ENCODE data around the gene IBTK.
A peak's percentile ranks its signal among the peaks of the same experiment; 100 is the strongest.
"Not testable (repeated sequence)": the region's sequence is repeated elsewhere in the genome, so short reads cannot be mapped to it uniquely, and the experiment has no call there.

Gene IBTK

DNA sequence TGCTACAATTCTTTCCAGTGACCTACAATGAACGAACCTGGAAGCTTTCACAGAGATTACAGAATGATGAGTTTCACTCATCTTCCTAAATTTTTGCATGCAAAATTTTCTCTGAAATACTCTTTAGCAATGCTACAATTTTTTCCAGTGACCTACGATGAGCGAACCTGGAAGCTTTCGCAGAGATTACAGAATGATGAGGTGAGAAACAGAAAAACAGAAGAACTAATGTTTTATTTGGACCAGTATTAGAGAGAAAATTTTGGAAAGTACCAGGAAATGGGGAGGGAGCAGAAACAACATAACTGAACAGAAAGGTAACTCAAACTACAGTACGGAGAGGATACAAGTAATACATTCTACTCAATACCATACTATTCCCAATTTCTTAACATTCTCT is 75.0 kb downstream of the IBTK start:
- no peak for DNase-seq

DNA sequence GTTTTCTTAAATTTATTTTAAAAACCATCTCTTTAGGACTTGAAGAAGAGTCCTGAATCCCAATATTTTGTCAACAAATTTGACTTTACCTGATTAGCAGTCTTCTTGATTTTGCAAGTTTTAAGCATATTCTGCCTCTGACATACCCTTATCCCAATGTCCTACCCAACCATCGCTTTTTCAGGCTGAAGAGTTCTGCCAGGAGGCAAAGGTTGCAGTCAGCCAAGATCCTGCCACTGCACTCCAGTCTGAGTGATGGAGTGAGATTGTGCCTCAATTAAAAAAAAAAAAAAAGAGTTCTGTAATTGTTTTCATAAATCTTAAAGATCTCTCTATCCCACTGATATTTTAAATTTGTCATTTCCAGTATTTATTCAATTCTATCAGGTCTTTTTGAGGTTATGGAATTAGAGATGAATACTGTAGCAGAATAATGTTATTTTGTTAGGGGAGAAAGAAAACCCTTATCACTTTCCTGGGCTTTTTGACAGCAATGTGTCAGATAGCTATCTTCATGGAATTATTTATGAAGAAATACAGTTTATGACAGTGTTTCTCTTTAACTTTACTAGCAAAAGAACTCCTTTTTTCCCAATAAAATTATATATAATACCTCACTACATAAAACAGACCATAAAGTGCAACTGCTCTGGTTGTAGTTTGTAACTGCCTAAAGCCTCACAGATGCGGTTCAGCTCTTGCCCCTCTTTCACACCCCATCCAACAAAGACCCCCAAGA is 78.2 kb downstream of the IBTK start:
- no peak for DNase-seq

DNA sequence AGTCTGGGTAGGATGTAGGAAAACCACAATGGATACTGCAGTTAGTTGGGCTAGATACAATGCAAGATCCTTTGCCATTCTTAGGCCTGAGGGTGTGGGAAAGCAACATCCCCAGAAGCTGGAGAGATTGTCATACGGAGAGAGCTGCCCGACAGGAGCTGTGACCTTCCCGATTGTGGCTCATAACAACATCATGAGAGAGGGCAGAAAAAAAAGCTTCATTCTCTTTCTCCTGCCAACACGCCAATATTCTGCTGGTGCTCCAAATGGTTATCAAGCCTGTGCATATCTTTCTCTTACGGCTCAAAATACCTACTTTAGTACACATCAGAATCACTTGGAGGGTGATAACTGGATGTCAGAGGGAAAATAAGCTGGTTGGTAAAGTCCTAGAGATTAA is 81.1 kb downstream of the IBTK start:
- DNase-seq = no peak

DNA sequence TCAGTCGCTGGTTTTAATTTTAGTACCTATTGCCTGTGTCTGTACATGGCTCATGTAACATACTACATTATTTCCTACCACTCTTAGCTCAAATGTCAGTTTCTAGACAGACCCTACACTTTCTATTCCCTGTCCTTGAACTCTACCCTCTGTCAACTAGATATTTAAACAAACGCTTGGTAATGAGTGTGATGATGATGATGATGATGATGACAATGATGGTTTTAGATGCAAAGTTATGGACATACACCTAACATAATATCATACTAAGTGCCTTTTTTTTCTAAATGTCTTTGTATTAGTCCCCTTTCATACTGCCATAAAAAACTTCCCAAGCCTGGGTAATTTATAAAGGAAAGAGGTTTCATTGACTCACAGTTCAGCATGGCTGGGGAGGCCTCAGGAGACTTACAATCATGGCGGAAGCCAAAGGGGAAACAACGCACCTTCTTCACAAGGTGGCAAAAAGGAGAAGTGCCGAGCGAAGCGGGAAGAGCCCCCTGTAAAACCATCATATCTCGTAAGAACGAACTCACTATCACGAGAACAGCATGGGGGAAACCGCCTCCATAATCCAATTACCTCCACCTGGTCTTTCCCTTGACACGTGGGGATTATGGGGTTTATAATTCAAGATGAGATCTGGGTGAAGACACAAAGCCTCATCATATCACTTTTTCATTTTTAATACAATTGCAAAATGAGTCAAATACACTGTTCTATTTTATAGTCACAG is 87.1 kb downstream of the IBTK start:
- no peak for DNase-seq

DNA sequence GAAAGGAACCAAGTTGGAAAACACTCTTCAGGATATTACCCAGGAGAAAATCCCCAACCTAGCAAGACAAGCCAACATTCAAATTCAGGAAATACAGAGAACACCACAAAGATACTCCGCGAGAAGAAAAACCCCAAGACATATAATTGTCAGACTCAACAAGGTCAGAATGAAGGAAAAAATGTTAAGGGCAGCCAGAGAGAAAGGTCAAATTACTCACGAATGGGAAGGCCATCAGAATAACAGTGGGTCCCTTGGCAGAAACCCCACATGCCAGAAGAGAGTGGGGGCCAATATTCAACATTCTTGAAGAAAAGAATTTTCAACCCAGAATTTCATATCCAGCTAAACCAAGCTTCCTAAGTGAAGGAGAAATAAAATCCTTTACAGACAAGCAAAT is 94.8 kb downstream of the IBTK start:
- DNase-seq = not testable (repeated sequence)

DNA sequence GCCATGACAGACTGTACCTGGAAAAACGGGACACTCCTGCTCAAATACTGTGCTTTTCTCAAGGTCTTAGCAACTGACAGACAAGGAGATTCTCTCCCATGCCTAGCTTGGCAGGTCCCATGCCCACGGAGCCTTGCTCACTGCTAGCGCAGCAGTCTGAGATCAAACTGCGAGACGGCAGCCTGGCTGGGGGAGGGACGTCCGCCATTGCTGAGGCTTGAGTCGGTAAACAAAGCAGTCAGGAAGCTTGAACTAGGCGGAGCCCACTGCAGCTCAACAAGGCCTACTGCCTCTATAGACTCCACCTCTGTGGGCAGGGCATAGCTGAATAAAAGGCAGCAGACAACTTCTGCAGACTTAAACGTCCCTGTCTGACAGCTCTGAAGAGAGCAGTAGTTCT is 96.4 kb downstream of the IBTK start:
- not testable (repeated sequence) for DNase-seq

DNA sequence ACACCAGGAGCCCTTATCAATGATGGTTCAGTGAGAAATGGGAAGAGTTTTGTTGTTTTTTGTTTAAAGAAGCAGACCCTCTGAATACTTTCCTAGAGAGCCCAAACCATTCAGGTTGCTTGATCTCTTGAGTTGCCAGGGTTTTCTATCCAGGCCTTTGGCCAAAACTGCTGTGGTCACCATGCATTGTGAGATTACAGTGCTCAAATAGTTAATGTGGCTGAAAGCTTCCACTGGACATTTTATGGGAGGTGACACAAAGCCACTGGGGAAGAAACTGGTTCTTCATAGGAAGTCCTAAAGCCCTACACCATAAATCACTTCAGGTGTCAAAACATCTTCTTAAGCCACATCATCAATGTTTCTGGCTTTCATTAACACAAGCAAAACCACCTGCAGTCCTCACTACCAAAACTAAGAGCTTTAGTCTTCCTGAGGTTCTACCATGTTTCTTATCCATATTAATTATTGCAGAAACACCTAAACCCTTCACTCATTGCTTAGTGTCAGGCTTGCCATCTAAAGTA is 101.6 kb downstream of the IBTK start:
- no peak for DNase-seq

DNA sequence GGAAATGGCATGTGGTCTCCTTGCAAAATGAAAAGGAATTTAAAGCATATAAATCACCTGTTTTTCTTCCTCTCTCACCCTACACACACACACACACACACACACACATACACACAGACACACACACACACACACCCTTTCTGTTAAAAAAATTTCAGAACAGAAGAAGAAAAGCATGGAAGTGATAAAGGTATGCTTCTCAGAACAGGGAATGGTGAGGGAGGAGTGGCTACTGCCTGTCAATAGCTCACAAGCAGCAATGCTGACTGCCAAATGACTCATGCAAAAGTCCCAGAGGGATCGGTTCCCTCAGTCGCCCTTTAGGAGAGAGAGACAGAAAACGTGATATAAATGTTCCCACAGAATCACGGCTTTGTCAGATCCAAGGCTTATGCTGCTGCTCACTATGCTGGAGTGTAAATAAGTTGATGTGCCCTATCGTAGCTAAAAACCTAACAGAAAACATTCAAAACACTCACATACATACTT is 102.6 kb downstream of the IBTK start:
- DNase-seq = no peak

DNA sequence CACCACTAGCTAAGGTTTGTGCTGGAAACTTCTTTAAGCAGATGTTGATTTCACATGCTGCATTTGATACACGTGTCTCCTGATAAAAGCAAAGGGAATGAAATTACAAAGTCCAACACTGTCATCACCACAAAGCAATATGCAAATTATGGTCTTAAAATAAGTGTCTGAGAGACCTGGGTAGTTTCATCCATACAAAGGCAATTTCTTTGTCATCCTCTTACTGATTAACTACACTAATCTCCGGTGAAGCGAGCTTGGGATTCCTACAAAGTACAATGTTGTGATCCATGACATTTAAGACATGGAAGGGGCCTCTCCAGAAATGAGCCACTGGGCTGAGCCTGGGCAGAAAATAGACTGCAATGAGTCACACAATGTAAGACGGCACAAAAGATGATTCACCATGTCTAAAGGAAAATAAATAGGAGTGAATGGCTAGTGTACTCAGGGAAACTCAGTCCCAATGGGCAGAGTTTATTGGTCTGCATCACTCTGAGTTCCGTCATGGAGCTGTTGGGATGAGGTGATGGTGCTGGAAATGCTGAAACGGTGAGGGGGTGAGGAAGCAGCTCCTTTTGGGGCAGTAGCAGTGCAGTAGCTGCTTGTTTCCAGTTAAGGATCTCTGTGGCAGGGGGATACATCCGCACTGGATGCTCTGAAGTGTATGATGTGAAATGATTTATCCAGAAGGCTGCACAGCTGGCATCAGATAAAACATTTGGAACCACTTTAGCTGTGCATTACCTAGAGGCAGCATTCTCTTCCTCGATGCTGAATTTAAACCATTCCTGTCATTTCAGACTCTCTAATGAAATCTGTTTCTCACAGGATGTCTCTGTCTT is 103.3 kb downstream of the IBTK start:
- DNase-seq = no peak

DNA sequence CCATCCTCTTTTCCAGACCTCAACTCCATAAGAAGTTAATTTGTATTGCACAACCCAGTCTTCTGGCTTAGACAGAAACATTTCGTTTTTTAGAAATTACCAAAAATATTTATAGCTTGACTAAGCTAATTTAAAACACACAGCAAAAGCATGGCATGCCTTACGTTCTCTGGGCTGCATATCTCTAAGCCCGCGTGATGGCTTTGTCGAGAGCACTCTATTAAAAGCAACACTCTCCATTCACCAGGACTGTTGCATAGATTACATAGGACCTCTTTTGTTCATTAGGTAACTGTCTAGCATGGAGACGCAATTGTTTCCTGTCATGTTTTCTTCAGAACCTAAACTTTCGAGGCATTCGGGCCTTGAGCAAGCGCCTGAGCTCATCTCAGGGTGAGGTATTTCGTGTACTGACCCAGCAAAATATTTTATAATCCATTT is 104.5 kb downstream of the IBTK start:
- DNase-seq = no peak

DNA sequence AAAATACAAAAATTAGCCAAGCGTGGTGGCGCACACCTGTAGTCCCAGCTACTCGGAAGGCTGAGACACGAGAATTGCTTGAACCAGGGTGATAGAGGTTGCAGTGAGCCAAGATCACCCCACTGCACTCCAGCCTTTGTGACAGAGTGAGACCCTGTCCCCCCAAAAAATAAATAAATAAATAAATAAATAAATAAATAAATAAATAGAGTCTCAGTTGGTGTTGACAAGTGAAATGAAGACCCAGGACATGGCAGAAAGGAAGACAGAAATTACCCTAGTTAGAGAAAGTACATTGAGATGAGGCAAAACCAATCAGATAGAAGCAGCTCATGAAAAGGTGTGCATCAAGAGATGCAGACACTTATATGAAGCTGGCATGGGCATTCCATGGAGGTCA is 105.0 kb downstream of the IBTK start:
- no peak for DNase-seq

DNA sequence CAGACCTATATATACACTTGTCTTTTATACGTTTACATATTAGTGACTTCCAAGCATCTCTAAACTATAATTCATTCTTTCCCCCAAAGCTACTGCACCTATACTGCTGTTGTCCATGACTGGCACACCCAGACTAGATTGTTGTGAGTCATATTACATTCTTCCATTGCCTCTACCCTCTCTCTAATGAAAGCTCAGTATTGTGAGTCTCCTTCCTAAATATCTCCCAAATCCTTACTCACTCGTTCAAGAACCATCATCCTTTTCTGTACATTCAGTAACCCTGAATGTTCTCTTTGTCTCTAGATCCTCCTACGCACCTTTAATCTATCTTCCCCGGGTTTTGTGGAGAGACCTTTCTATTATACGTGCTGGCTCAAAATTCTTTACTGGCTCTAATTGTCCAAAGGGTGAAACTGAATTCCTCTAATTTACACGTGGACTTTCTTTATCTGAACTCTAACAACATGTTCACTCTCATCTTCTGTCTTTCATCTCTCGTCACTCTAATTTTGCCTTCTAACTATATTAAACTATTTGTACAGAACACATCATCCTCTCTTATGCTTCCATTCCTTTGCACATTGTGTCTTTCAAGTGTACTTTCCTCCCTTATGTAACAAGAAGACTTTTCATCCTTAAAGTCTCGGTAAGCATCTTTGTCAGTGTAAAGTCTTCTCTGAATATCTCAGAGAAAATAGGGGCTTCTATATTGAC is 109.3 kb downstream of the IBTK start:
- no peak for DNase-seq

DNA sequence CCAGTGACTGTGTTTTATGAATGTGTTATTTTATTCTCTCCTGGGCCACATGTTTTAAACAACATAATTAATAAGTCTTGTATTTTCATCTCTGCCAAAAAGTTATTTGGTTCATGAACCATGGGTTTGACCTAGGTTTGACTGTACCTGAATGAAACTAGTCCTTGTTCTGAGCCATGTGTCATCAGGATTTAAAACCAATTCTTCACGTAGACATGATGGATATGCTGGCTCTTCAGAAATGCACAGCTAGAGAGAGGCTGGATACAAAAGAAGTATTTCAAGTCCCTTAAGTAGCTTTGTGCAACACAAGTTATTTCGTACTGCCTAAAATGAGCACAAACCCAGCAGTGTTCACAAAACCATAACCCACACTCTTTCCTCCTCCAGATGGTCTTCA is 116.1 kb downstream of the IBTK start:
- DNase-seq = no peak

DNA sequence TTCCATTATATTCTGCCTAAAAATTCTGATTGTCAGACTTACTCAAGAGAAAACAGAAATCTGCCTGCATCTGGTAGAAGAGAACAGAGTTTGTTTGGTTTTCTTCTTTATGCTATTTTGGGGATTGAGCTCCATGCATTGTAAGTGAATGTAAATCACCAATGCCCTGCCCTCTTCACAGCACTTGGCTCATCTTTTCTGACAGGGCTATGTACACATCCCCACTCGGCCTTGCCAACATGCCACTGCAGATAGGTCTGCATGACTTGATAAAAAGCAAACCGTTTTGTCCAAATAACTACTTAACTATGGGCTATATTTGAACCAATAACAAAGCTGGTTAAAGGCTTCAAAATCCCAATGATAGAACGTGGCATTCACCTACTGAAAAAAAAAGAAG is 117.7 kb downstream of the IBTK start:
- DNase-seq = no peak

DNA sequence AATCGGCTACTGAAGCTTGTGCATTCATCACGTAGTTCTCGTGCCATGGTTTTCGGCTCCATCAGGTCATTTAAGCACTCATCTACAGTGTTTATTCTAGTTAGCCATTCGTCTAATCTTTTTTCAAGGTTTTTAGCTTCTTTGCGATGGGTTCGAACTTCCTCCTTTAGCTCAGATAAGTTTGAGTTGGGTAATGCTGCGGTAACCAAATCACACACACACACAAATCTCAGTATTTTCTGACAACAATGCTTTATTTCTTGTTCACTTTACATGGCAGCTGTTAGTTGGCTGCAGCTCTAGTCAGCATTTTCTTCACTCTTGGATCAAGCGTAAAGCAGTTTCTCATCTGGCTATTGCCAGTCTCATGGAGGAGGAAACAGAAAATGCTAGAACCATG is 118.6 kb downstream of the IBTK start:
- peak; percentile 45 for DNase-seq

DNA sequence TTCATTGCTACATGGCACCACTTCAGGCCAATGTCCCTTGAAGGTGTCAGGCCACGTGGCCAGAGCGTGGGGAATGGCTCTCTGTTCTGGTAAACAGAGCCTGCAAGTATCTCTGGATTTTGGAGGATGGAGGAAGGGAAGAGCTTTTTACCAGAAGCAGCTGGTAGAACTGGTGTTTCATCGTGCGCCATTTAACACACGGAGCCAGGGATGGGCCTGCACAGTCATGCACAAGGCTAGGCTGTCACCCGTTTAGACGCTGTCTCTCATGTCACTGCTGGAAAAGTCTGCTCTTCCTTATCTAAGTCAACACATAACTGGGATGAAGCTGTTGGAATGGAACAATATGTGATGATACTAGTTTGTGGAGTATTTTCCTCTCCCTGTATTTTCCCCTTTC is 123.9 kb downstream of the IBTK start:
- DNase-seq = no peak

Data from OCI-M1 (cell line).